C1 segment of cervical spinal cord (tissue), 14 donors: ENCODE measurements around the gene CDC7.
"Not testable (repeated sequence)": the region's sequence is repeated elsewhere in the genome, so short reads cannot be mapped to it uniquely, and the experiment has no call there.

Experiments used
- DNase-seq, 14 donors: peaks; one replicate each; lab custom pipeline; 2025; lab: John Stamatoyannopoulos, UW

Gene CDC7

GRCh38 chr1:91510754-91511153 is 10.1 kb downstream of the CDC7 start:
- DNase-seq = no peak

- DNase-seq = no peak
These were observed 10.7 kb downstream of the CDC7 start for GRCh38 chr1:91511386-91511785.

GRCh38 chr1:91513160-91513559 is 12.5 kb downstream of the CDC7 start:
- DNase-seq = no peak

GRCh38 chr1:91513706-91514105 is 13.1 kb downstream of the CDC7 start:
- no peak for DNase-seq

GRCh38 chr1:91515994-91516393 is 15.3 kb downstream of the CDC7 start:
- DNase-seq = no peak

- not testable (repeated sequence) for DNase-seq
These were observed 16.0 kb downstream of the CDC7 start for GRCh38 chr1:91516605-91517004.

- not testable (repeated sequence) for DNase-seq
These were observed 18.5 kb downstream of the CDC7 start for GRCh38 chr1:91519167-91519566.

- DNase-seq = no peak
These were observed 20.4 kb downstream of the CDC7 start for GRCh38 chr1:91520942-91521507.

GRCh38 chr1:91523482-91523881 is 22.8 kb downstream of the CDC7 start:
- DNase-seq = no peak

- no peak for DNase-seq
These were observed 25.8 kb downstream of the CDC7 start for GRCh38 chr1:91526496-91526895.

GRCh38 chr1:91527266-91527765 is 26.7 kb downstream of the CDC7 start:
- DNase-seq = no peak

GRCh38 chr1:91527781-91528180 is 27.1 kb downstream of the CDC7 start:
- no peak for DNase-seq

- DNase-seq = no peak
These were observed 29.2 kb downstream of the CDC7 start for GRCh38 chr1:91529856-91530255.

GRCh38 chr1:91533361-91534024 is 32.8 kb downstream of the CDC7 start:
- DNase-seq = no peak

- DNase-seq = no peak
These were observed 34.8 kb downstream of the CDC7 start for GRCh38 chr1:91535441-91535840.

GRCh38 chr1:91537281-91537986 is 36.8 kb downstream of the CDC7 start:
- no peak for DNase-seq

- no peak for DNase-seq
These were observed 37.3 kb downstream of the CDC7 start for GRCh38 chr1:91537987-91538304.

- no peak for DNase-seq
These were observed 40.3 kb downstream of the CDC7 start for GRCh38 chr1:91540910-91541309.

GRCh38 chr1:91541918-91542533 is 41.4 kb downstream of the CDC7 start:
- no peak for DNase-seq

GRCh38 chr1:91545506-91546300 is 45.1 kb downstream of the CDC7 start:
- DNase-seq = no peak

- no peak for DNase-seq
These were observed 45.6 kb downstream of the CDC7 start for GRCh38 chr1:91546301-91546581.

- no peak for DNase-seq
These were observed 46.2 kb downstream of the CDC7 start for GRCh38 chr1:91546876-91547275.
